COLO668 (cell line): ENCODE measurements around the gene C6orf132.

Experiments used
- DNase-seq: peaks from one replicate; lab custom pipeline; 2025; ENCODE audit not compliant: unreplicated experiment; lab: John Stamatoyannopoulos, UW

C6orf132 gene

DNA sequence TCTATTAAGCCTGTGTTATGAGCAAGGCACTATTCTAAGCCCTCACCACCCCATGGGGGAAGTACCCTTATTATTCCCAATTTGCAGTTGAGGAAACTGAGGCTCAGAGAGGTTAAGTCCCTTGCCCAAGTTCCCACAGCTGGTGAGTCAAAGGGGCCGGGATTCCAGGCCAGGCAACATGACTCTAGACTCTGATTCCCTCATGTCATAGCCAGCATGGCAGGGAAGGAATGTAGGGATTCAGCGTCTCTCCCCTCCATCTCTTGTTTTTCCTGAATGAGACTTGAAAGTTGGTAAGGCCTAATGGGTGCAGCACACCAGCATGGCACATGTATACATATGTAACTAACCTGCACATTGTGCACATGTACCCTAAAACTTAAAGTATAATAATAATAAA lies 6.7 kb downstream of the C6orf132 start:
- DNase-seq = no peak

DNA sequence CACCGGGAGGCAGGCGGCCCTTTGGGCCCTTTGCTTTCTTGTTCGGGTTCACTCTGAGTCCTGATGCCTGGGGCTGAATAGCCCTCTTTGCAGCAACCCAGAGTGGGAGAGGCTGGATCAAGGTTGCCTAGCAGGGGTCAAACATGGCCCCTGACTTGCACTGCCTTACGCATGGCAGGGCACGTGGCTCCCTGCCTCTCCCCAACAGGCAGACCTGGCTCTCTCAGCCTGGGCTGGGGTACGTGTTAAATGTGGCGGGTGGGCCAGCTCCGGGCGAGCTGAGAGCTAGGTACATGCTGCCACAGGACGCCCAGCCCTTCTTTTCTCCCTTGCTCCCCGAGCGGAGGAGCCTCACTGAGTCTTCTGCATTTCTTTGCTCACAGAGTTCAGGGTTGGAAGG lies 7.3 kb downstream of the C6orf132 start:
- no peak for DNase-seq

DNA sequence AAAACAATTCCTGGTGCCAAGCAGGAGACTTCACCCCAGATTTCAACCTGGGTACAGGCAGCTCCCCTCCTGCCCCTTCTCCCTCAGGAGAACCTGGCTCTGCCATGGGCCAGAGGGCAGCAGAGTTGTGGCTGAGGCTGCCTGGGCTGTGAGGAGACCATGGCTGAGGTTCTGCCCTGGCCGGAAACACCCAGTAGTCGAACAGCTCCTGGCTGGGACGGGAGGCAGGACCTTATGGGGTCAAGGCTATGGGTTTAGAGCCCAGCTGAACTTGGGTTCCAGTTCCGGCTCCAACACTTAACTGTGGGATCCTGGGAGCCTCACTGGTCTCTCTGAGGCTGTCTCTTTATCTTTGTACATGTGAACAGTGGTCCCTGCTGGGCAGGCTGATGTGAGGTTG lies 8.5 kb downstream of the C6orf132 start:
- DNase-seq = no peak

DNA sequence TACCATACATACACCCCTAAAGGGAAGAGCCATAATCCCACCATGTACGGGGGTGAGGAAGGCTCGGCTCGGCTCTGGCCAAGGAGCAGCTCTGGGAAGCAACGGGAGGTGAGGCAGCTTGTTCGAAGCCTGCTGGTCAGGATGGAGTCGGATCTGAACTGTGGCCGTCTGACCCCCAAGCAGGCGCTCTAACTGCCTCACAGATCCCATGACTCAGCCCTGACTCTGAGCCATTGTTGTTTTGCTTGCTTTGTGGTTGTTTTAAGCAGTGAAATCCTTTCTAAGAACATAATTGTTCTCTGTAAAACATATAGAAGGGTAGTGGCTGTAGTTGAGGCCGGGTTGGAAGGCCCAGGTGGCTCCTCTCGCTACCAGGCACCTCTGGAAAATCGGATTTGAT lies 10.9 kb downstream of the C6orf132 start:
- DNase-seq = no peak

DNA sequence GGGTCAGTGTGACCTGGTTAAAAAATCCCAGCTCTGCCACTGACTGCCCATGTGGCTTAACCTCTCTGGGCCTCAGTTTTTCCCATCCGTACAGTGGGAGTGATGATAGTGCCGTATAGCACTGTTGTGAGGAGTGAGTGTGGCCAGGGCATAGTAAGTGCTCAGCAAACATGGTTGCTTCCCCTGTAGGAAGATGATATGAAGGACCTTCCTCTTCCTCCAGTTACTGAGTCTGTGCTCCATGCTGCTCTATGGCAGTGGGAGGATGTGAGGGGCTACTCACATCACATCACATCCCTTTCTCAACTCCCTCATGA lies 13.1 kb downstream of the C6orf132 start:
- DNase-seq = no peak

DNA sequence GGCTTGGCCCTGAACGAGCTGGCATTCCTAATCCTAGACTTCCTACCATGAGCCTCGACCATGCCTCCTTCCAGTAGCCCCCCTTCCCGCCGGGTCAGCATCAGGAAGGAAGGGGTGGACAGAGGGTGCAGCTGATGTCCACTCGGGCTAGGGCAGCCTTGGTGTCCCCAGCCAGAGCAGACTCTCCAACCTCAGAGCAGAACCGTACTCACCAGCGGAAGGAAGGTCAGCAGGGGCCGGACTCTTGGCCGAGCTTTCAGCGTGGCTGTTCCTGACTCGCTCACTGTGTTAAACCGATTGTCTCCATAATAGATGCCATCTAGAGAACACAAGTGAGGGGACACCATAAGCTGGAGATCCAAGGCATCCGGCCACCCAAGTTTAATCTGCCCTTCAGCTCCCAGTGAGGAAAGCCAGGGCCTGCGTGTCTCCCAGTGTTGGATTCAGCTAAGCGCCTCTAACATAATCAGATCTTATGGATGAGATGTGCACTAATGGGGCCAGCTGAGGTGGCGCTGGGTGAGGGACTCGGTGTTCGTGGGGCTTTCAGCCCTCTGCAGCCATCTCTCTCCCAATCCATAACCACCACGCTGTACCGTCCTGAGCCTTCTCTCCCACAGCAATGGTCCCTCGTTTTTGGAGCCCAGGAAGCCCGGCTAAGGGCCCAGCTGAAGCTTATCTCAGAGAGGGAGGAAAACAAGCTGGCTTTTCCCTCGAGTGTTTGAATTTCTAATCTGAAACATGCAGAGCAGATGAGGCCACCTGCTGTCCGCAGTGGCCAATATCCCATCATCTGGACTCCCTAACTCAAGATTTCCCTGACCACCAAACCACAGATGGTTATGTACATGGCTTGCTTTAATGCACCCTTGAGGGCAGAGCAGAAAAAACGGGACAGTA lies 13.7 kb downstream of the C6orf132 start:
- DNase-seq = no peak

DNA sequence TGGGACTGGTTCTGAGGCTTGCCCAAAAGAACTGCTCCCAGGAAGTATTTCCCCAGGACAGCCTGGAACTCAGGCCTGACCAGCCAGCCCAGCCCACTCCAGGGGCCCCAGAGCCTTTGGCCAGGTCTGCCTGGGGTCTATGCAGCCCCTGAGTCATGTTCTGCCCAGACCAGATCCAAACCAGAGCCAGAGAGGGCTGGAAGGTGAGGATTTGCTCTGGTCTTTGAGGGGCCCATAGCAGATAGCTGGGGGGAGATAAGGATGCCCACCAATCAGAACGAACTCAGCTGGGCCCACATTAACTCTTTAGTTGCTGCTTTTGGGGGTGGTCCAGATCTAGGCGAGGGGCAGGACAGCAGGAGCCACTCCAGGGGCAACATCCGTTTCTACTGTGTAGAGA lies 16.8 kb downstream of the C6orf132 start:
- no peak for DNase-seq

DNA sequence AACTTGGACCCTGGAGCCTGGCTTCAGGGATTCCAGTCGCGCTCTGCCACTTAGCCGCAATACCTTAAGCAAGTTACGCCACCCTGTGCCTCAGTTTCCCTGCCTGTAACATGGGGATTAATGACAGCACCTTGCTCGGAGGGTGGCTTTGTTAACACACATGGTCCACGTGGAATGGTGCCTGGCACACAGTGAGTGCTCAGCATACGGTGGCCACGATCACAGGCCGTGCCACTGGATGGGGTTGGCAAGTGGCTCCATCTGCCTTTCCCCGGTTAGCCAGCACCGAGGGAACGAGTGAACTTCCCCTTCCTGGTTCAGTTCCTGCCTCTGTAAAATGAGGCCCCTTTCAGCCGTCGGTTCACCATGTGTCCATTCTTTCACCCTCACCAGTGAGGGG lies 17.2 kb downstream of the C6orf132 start:
- no peak for DNase-seq

DNA sequence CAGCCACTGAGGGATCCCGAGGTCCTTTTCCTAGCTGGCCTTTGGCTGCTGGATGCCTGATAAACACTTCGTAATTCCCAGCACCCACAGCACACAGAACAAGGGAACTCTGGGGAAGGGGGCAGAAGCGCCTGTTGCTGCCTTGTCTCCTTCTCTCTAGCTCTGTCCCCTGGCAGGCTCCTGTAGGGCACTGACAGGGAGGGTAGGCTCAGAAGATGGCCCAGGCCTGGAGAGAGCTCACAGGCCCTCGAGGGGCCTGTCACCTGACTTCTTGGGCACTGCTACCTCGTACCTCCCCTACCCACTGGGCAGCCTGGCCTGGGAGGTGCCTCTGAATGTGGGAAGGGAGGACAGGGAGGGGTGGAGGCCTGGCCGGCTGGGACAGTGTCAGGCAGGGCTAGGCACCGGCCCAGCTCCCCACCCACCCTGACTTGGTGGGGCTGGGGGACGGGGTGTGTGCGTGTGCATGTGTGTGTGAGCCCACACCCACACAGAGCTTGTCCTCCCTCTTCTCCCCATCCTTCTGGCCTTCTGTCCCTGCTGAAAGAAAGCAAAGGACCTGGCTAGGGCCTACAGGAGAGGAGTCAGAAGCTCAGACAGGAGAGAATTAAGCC lies 18.1 kb downstream of the C6orf132 start:
- no peak for DNase-seq

DNA sequence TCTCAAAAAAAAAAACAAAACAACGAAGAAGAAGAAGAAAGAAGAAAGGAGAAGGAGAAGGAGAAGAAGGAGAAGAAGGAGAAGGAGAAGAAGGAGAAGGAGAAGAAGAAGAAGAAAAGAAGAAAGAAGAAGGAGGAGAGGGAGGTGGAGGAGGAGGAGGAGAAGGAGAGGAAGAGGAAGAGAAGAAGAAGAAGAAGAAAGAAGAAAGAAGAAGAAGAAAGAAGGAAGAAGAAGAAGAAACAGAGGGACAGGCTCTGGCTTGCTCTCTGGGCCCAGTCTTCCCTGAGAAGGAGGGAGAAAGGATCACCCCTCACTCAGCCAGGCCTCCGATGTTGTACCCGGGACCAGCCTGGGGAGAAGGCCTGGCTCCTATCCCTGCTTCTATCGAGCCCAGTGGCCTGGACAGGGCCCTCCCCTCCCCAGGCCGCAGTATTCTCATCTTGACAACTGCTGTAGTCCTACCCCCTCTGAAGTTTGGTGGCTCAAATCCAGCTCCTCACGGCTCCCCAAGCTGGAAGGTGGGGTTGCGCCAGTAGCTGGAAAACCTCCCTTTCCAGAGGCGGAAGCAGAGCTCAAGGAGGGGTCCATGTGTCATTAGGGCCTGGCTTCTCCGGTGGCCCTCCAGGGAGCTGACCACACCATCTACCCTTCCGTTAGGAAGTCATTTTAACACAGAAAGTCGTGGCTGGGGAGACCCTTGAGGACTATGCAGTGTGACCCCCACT lies 18.9 kb downstream of the C6orf132 start:
- DNase-seq = no peak

DNA sequence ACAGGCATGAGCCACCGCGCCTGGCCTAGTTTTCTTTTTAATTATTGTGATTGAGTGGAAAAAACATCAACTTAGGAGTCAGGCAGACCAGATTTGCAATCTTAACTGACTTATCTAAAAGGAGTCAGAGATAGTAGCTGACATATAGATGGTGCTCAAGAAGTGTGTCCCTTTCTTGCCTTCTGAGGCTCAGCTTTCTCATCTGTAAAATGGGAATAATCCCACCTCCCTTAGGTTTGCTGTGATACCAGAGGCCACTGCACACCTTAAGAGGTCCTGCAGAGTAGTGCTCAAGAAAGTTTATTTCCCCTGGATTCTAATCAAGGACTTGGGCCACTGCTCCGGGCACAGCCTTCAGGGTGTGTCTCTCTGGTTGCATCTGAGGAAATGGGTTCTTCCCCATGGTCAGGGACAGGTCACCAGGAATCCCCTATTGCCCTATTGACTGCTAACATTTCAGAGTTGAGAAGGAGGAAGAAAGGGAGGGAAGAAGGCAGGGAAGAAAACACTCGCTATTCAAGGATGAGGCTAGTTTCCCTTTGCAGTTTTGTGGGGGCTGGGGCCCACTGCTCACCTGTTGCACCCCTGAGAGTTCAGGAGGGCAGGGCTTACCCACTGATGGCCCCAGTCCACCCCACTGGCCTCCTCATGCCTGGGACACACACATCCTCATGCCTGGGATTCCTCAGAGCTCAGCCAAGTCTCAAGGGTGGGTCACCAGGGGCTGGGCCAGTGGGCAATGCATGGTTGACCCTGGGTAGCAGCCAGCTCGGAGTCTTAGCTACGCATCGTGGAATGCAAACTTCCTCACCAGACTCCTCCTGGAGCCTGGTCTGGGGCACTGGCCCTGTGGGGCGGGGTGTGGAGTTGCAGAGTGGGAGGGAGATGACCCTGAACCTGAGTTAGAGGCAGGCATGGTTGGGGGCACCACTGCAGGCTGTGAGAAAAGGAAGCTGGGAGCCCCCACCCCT lies 21.2 kb downstream of the C6orf132 start:
- no peak for DNase-seq

DNA sequence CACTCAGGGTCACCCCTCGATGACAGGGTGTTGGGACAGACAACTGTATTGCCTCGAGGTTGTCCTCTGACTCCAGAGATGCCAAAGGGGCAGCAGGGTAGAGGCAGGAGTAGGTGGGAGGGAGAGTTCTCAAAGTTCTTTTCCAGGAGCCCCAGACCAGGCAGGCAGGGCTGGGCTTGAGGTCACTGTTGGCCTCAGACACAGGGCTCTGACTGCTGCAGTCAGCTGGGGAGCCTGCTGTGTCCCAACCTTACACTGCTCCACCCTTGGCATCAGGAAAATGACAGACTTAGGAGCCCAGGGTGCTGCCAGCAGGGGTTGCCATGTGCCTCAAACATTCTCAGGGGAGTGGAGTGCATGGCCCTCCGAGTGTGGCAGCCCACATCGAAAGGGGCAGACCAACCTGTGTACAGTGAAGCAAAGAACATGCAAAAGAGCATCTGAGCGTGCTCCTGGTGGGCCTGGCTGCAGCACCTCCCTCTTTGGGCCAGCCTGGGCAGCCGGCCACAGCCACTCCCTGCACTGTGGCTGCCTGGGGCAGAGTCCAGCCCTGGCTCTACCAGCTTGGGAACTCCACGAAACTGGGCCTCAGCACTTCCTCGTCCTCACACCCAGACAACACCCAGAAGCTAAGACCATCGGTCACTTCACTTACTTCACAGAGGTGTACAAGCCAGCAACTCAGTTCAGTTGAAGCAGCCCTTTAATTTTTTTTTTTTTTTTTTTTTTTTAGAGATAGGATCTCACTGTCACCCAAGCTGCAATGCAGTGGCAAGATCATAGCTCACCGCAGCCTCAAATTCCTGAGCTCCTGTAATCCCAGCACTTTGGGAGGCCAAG lies 24.0 kb downstream of the C6orf132 start:
- no peak for DNase-seq

DNA sequence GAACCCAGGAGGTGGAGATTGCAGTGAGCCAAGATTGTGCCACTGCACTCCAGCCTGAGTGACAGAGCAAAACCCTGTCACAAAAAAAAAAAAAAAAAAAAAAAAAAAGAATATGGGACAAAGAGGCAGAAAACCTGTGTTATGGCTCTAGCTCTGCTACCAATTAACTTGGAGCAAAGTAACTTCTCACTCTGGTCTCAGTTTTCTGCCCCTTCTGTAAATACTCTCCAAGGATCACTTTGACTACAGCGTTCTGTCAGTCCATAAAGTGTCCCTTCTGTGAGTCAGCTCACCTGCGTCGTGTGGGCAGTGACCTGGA lies 24.6 kb downstream of the C6orf132 start:
- no peak for DNase-seq

DNA sequence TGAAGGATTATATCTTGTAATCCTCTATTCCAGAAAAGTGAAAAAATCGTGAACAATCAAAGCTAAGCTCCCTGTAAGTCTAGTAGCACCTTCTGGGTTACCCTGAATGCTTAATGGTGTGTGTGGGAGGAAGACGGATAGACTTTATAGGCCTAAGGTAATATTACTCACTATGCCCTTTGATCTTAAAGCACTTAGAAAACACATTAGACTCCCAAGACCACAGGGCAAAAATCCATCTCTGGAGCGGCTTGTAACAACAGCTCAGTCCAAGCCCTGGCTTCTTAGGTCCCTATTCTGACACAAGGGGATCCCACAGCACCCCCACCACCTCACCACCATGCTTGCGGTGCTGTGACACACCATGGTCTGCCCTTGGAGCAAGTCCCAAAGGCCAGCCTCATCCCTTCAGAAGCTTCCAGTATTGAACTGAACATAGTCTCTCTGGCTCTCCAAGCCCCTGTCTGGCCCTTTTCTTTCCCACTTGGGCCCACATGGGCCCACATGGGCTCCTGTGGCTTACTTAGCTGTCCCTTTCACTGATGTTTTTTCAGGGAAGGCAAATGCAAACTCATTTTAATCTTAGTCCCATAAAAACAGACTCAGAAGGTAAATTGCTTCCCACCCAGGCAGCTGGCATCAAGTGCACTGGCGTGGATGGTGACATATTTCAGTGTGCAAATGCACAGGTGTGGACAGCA lies 28.3 kb downstream of the C6orf132 start:
- no peak for DNase-seq

DNA sequence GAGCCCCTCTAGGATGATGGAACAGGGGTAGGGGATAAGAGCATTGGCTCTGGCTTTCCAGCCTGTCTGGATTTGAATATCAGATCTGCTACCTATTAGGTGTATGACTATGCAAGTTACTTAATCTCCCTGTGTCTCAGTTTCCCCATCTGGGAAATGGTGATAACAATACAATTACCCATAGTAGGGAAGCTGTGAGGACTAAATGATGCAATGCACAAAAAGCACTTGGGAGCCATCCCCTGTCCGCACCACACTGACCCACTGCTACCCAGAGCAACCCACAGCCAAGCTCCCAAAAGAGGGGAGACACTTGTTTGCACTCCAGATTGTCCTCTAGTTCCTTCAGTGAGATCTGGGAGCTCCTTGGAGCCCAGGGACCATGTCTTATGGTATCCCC lies 30.1 kb downstream of the C6orf132 start:
- DNase-seq = no peak

DNA sequence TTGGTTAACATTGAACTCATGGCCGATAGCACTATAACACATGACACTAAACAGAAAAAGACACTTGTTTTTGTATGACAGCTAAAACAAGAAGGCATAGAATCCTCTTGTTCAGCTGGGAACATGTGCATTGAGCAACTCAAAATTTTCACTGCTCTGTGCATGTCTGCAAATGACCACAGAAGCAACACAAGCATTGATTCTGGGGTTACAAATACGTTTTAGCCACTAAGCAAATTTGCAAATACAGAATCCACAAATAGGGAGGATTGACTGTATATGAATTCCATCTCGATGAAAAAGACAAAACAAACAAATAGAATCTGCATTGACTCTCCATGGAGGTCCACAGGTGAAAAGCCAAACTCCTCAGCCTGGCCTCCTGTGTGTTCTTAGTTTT lies 31.7 kb downstream of the C6orf132 start:
- no peak for DNase-seq

DNA sequence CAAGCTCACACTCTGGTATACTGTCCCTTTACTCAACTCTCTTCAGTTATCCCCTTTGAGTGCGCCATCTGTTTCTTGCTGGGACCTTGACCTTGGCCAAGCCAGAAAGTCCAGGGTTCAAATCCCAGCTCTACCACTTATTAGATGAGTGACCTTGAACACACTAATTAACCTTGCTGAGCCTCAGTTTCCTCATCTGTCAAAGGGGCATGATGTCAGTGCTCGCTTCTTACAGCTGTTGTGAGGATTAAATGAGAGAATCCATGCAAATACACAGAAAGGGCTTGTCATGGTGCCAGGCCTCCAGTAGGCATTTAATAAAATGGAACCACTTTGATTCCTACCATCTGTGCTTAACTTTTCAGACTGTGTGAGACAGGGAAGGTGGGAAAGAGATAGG lies 34.3 kb downstream of the C6orf132 start:
- no peak for DNase-seq

DNA sequence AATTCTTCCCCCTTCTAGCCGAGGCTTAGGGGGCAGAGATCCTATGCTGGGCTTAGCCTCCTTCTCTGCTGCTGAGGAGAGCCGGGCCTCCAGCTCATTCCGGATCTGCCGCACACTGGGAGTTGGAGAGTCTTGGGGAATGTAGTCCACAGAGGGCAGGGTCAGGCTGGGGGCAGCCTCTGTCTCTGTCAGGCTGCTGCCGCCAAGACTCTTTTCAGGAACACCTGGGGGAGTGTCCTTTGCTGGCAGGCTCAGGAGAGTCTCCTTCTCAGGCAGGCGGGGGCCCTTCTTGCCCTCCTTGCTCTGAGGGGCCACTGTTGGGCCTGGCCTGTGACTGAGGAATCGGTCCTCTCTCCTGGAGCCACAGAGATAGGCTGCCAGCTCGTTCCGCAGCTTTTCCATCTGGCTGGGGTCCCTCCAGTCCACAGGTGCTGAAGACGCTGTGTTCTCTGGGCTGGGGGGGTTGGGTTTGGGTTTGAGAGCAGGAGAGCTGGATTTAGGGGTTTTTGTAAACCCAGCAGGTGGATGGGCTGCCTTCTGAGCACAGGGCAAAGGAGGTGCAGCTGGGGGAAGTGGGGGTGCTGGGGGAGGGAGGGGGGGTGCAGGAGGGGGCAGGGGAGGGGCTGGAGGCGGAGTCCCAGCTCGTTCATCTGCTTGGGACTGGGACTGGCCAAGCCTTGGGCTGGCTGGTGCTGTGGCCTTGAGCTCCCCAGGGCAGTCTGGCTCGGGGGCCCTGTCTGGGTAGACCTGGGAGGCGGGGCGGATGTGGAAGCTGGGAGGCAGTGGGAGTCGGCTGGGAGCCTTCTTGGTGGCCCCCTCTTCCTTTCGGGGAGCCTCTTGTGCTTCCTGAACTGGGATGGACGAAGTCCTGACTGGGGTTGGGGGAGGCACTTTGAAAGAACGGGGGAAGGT lies 36.1 kb downstream of the C6orf132 start:
- no peak for DNase-seq

DNA sequence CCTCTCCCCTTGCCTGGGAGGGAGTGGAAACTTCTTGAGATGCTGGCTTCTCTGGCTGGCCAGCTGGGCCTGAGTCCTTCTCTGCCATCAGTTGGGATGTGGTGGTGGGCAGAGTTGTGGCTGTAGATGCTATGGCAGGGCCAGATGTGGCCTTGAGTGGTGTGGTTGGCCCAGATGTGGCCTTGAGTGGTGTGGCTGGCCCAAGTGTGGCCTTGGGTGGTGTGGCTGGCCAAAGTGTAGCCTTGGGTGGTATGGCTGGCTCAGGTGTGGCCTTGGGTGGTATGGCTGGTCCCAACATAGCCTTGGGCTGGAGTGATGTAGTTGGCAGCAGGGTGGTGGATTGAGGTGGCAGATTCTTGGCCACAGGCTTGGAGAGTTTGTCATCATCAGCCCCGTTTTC lies 36.7 kb downstream of the C6orf132 start:
- DNase-seq = no peak
